Measurements from ENCODE around the gene CERS6. TPM values are rescaled to one million over a fixed set of nuclear protein-coding genes. Genes with fewer than 3 reads are reported as not detected.
"Not testable (repeated sequence)": the region's sequence is repeated elsewhere in the genome, so short reads cannot be mapped to it uniquely, and the experiment has no call there.

Gene CERS6
- total and polyA plus RNA-seq, 4 donors: 4.3 to 25.8 (median 13.6) TPM

GRCh38 chr2:168501466-168502065 is 45.5 kb downstream of the CERS6 start:
- Histone ChIP-seq H3K27ac (ENCODE audit: low read depth in 1 of 2, low read length in 1 of 2) (no peak overlapping the region), H3K9ac (ENCODE audit: insufficient read depth in 1 of 2, low read length in 2 of 2) (no peak overlapping the region), H3K36me3 (ENCODE audit: control insufficient read depth in 4 of 4, insufficient read depth in 4 of 4, low read length in 4 of 4) (no peaks in the 10 kb centered on the region), H3K9me3 (ENCODE audit: control insufficient read depth in 4 of 4, insufficient read depth in 3 of 4, low read length in 3 of 4) (no peaks in the 10 kb centered on the region), H3K4me1 (ENCODE audit: control insufficient read depth in 5 of 5, insufficient read depth in 5 of 5, low read length in 5 of 5) (peaks cover 0 to 14% (median 0%) of the 10 kb centered on the region in 5 donors), H3K4me3 (no peak overlapping the region), H3K27me3 (ENCODE audit: control insufficient read depth in 3 of 3, insufficient read depth in 3 of 3, low read length in 2 of 3) (no peaks in the 10 kb centered on the region)
- DNase-seq (peak in 1 of 3 donors; percentile 28), ATAC-seq (ENCODE audit: insufficient read depth, low FRiP score) (no peak)
- WGBS, 2 donors: 92 to 98% methylated on average over 4 of the region's 4 CpGs
- TF ChIP-seq CTCF (IDR thresholded peaks at IDR 0.05; ENCODE audit: control extremely low read depth, extremely low read depth): no peak

- not testable (repeated sequence) for H3K36me3 ChIP-seq (ENCODE audit: control insufficient read depth in 4 of 4, insufficient read depth in 4 of 4, low read length in 4 of 4); H3K27ac ChIP-seq (ENCODE audit: low read depth in 1 of 2, low read length in 1 of 2); H3K9me3 ChIP-seq (ENCODE audit: control insufficient read depth in 4 of 4, insufficient read depth in 3 of 4, low read length in 3 of 4); H3K9ac ChIP-seq (ENCODE audit: insufficient read depth in 1 of 2, low read length in 2 of 2); DNase-seq; H3K4me3 ChIP-seq; H3K27me3 ChIP-seq (ENCODE audit: control insufficient read depth in 3 of 3, insufficient read depth in 3 of 3, low read length in 2 of 3); ATAC-seq (ENCODE audit: insufficient read depth, low FRiP score)
- peaks cover 0 to 16% (median 0%) of the 10 kb centered on the region in 5 donors for H3K4me1 ChIP-seq (ENCODE audit: control insufficient read depth in 5 of 5, insufficient read depth in 5 of 5, low read length in 5 of 5)
- WGBS, 2 donors: 93 to 95% methylated on average over 2 of the region's 2 CpGs
Observed at GRCh38 chr2:168502852-168503251, 46.8 kb downstream of the CERS6 start.

- H3K4me1 ChIP-seq (ENCODE audit: control insufficient read depth in 5 of 5, insufficient read depth in 5 of 5, low read length in 5 of 5): peaks cover 0 to 22% (median 0%) of the 10 kb centered on the region in 5 donors
- H3K9ac ChIP-seq (ENCODE audit: insufficient read depth in 1 of 2, low read length in 2 of 2): no peak overlapping the region
- H3K27ac ChIP-seq (ENCODE audit: low read depth in 1 of 2, low read length in 1 of 2): no peak overlapping the region
- H3K4me3 ChIP-seq: no peak overlapping the region
- no peak for TF ChIP-seq CTCF (IDR thresholded peaks at IDR 0.05; ENCODE audit: control extremely low read depth, extremely low read depth)
- no peaks in the 10 kb centered on the region for H3K27me3 ChIP-seq (ENCODE audit: control insufficient read depth in 3 of 3, insufficient read depth in 3 of 3, low read length in 2 of 3)
- H3K36me3 ChIP-seq (ENCODE audit: control insufficient read depth in 4 of 4, insufficient read depth in 4 of 4, low read length in 4 of 4): no peaks in the 10 kb centered on the region
- DNase-seq (no peak), ATAC-seq (ENCODE audit: insufficient read depth, low FRiP score) (no peak)
- H3K9me3 ChIP-seq (ENCODE audit: control insufficient read depth in 4 of 4, insufficient read depth in 3 of 4, low read length in 3 of 4): no peaks in the 10 kb centered on the region
- WGBS, 2 donors: 92 to 94% methylated on average over 3 of the region's 3 CpGs
Observed at GRCh38 chr2:168503901-168504300, 47.8 kb downstream of the CERS6 start.

GRCh38 chr2:168504323-168504722 is 48.3 kb downstream of the CERS6 start:
- TF ChIP-seq CTCF (IDR thresholded peaks at IDR 0.05; ENCODE audit: control extremely low read depth, extremely low read depth): no peak
- no peak overlapping the region for H3K27ac ChIP-seq (ENCODE audit: low read depth in 1 of 2, low read length in 1 of 2)
- H3K4me3 ChIP-seq: no peak overlapping the region
- ATAC-seq (ENCODE audit: insufficient read depth, low FRiP score): no peak
- H3K4me1 ChIP-seq (ENCODE audit: control insufficient read depth in 5 of 5, insufficient read depth in 5 of 5, low read length in 5 of 5): peaks cover 0 to 22% (median 0%) of the 10 kb centered on the region in 5 donors
- no peak overlapping the region for H3K9ac ChIP-seq (ENCODE audit: insufficient read depth in 1 of 2, low read length in 2 of 2)
- no peaks in the 10 kb centered on the region for H3K27me3 ChIP-seq (ENCODE audit: control insufficient read depth in 3 of 3, insufficient read depth in 3 of 3, low read length in 2 of 3)
- no peaks in the 10 kb centered on the region for H3K36me3 ChIP-seq (ENCODE audit: control insufficient read depth in 4 of 4, insufficient read depth in 4 of 4, low read length in 4 of 4)
- no peak for DNase-seq
- H3K9me3 ChIP-seq (ENCODE audit: control insufficient read depth in 4 of 4, insufficient read depth in 3 of 4, low read length in 3 of 4): no peaks in the 10 kb centered on the region
- 84 to 85% methylated on average over 2 of the region's 2 CpGs for WGBS, 2 donors

Data from lung (tissue), 12 donors.